Measurements from ENCODE around the gene JUNB. TPM values are rescaled to one million over a fixed set of nuclear protein-coding genes. Genes with fewer than 3 reads are reported as not detected.

The JUNB gene
- total and polyA plus RNA-seq, 2 of the 13 experiments (the other 11 are each of a cell fraction or from before 2014, with no cell fraction given): 7.7 to 8.2 TPM

DNA sequence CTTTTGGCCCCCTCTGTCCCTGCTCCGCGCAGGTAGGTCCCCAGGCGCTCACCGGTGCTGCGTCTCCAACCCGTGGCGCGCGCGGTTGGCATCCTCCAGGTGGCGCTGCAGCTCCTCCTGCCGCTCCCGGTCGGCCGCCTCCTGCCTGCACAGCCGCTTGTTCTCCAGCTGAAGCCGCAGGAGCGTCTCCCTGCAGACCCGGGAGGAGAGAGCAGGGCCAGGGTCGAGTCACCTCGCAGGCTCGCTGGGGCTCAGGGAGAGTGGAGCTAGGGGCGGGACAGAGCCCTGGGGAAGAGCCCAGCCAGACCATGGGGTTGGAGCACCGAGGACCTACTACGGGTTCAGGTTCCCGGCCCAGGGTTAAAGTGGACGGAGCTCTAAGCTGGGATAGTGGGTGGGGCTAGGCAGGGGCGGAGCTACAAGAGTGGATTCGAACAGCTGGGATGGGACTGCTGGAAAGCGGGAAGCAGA lies 25.2 kb upstream of the JUNB start (continued):
- TF ChIP-seq FOXA1 (IDR thresholded peaks at IDR 0.05) (no peak), FOXA1 (CRISPR knock-in tag; IDR thresholded peaks at IDR 0.05) (peak; percentile 13; the same call in 1 of the 2 replicates), ZNF777 (CRISPR knock-in tag; IDR thresholded peaks at IDR 0.05) (peak; percentile 57), PAF1 (CRISPR knock-in tag; IDR thresholded peaks at IDR 0.05) (no peak), RFX5 (IDR thresholded peaks at IDR 0.05; ENCODE audit: low read depth, low read length) (no peak), TOE1 (CRISPR knock-in tag; IDR thresholded peaks at IDR 0.05) (no peak), KLF16 (CRISPR knock-in tag; IDR thresholded peaks at IDR 0.05) (peak in 1 of 2 experiments; percentile 69; a peak in 1 of 4 replicates), KLF6 (CRISPR knock-in tag; IDR thresholded peaks at IDR 0.05) (0 out of 2 replicates have a peak, but pooled peaks have one; percentile 37), ATF7 (IDR thresholded peaks at IDR 0.05) (no peak), ATF7 (CRISPR knock-in tag; IDR thresholded peaks at IDR 0.05) (no peak), GATAD2A (CRISPR knock-in tag; IDR thresholded peaks at IDR 0.05) (peak; percentile 65), ZNF460 (CRISPR knock-in tag; IDR thresholded peaks at IDR 0.05; ENCODE audit: borderline replicate concordance) (no peak), GABPB1 (CRISPR knock-in tag; IDR thresholded peaks at IDR 0.05) (peak; percentile 63; the same call in 1 of the 2 replicates), DMAP1 (CRISPR knock-in tag; IDR thresholded peaks at IDR 0.05) (0 out of 2 replicates have a peak, but pooled peaks have one; percentile 34), FOXM1 (CRISPR knock-in tag; IDR thresholded peaks at IDR 0.05) (no peak), ZNF12 (CRISPR knock-in tag; IDR thresholded peaks at IDR 0.05) (peak; percentile 52; the same call in 1 of the 2 replicates), TEAD2 (CRISPR knock-in tag; IDR thresholded peaks at IDR 0.05) (no peak), PRPF4 (IDR thresholded peaks at IDR 0.05; ENCODE audit: low read depth, low read length, poor library complexity, severe bottlenecking) (no peak)
- TF ChIP-seq, protein P1, sequence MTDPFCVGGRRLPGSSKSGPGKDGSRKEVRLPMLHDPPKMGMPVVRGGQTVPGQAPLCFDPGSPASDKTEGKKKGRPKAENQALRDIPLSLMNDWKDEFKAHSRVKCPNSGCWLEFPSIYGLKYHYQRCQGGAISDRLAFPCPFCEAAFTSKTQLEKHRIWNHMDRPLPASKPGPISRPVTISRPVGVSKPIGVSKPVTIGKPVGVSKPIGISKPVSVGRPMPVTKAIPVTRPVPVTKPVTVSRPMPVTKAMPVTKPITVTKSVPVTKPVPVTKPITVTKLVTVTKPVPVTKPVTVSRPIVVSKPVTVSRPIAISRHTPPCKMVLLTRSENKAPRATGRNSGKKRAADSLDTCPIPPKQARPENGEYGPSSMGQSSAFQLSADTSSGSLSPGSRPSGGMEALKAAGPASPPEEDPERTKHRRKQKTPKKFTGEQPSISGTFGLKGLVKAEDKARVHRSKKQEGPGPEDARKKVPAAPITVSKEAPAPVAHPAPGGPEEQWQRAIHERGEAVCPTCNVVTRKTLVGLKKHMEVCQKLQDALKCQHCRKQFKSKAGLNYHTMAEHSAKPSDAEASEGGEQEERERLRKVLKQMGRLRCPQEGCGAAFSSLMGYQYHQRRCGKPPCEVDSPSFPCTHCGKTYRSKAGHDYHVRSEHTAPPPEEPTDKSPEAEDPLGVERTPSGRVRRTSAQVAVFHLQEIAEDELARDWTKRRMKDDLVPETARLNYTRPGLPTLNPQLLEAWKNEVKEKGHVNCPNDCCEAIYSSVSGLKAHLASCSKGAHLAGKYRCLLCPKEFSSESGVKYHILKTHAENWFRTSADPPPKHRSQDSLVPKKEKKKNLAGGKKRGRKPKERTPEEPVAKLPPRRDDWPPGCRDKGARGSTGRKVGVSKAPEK (CRISPR knock-in tag; IDR thresholded peaks at IDR 0.05; ENCODE audit: borderline replicate concordance): no peak
- TF ChIP-seq, protein P2, sequence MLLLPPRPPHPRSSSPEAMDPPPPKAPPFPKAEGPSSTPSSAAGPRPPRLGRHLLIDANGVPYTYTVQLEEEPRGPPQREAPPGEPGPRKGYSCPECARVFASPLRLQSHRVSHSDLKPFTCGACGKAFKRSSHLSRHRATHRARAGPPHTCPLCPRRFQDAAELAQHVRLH (CRISPR knock-in tag; IDR thresholded peaks at IDR 0.05; ENCODE audit: borderline replicate concordance, low read depth): peak; percentile 70; the same call in 1 of the 2 replicates
- TF ChIP-seq, protein P3, sequence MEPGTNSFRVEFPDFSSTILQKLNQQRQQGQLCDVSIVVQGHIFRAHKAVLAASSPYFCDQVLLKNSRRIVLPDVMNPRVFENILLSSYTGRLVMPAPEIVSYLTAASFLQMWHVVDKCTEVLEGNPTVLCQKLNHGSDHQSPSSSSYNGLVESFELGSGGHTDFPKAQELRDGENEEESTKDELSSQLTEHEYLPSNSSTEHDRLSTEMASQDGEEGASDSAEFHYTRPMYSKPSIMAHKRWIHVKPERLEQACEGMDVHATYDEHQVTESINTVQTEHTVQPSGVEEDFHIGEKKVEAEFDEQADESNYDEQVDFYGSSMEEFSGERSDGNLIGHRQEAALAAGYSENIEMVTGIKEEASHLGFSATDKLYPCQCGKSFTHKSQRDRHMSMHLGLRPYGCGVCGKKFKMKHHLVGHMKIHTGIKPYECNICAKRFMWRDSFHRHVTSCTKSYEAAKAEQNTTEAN (CRISPR knock-in tag; conservative IDR thresholded peaks at IDR 0.05): no peak
- TF ChIP-seq, protein P4, sequence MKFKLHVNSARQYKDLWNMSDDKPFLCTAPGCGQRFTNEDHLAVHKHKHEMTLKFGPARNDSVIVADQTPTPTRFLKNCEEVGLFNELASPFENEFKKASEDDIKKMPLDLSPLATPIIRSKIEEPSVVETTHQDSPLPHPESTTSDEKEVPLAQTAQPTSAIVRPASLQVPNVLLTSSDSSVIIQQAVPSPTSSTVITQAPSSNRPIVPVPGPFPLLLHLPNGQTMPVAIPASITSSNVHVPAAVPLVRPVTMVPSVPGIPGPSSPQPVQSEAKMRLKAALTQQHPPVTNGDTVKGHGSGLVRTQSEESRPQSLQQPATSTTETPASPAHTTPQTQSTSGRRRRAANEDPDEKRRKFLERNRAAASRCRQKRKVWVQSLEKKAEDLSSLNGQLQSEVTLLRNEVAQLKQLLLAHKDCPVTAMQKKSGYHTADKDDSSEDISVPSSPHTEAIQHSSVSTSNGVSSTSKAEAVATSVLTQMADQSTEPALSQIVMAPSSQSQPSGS (CRISPR knock-in tag; IDR thresholded peaks at IDR 0.05): no peak
- TF ChIP-seq, protein P5, sequence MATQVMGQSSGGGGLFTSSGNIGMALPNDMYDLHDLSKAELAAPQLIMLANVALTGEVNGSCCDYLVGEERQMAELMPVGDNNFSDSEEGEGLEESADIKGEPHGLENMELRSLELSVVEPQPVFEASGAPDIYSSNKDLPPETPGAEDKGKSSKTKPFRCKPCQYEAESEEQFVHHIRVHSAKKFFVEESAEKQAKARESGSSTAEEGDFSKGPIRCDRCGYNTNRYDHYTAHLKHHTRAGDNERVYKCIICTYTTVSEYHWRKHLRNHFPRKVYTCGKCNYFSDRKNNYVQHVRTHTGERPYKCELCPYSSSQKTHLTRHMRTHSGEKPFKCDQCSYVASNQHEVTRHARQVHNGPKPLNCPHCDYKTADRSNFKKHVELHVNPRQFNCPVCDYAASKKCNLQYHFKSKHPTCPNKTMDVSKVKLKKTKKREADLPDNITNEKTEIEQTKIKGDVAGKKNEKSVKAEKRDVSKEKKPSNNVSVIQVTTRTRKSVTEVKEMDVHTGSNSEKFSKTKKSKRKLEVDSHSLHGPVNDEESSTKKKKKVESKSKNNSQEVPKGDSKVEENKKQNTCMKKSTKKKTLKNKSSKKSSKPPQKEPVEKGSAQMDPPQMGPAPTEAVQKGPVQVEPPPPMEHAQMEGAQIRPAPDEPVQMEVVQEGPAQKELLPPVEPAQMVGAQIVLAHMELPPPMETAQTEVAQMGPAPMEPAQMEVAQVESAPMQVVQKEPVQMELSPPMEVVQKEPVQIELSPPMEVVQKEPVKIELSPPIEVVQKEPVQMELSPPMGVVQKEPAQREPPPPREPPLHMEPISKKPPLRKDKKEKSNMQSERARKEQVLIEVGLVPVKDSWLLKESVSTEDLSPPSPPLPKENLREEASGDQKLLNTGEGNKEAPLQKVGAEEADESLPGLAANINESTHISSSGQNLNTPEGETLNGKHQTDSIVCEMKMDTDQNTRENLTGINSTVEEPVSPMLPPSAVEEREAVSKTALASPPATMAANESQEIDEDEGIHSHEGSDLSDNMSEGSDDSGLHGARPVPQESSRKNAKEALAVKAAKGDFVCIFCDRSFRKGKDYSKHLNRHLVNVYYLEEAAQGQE (IDR thresholded peaks at IDR 0.05; ENCODE audit: borderline replicate concordance in 1 of 2, low read depth in 1 of 2, low read length in 2 of 2): no peak

Measured in HepG2 (cell line).